ENCODE measurements around the gene COPA.

COPA gene

GRCh38 chr1:160359559-160360226 lies 16.6 kb upstream of the COPA start:
- H3K9ac ChIP-seq (ENCODE audit: low read length), result no peak overlapping the region
- no peaks in the 10 kb centered on the region for H3K9me3 ChIP-seq (replicated peaks; ENCODE audit: insufficient read depth, low read length)
- H2AFZ ChIP-seq (ENCODE audit: low read length), result no peak overlapping the region
- no peaks in the 10 kb centered on the region for H3K9me2 ChIP-seq (replicated peaks; ENCODE audit: insufficient read depth, low read length)
- H3K4me3 ChIP-seq (ENCODE audit: low read length), result no peak overlapping the region
- no peaks in the 10 kb centered on the region for H3K4me1 ChIP-seq (ENCODE audit: low read length)
- H3K4me2 ChIP-seq (ENCODE audit: low read depth, low read length), result no peak overlapping the region
- no peaks in the 10 kb centered on the region for H3F3A ChIP-seq (ENCODE audit: insufficient read depth, low read length)
- H4K20me1 ChIP-seq (ENCODE audit: insufficient read depth, low read length), result no peaks in the 10 kb centered on the region
- no peaks in the 10 kb centered on the region; the same call in 1 of the 2 replicates for H3K36me3 ChIP-seq (replicated peaks; ENCODE audit: insufficient read depth, low read length)
- no peak overlapping the region for H3K27ac ChIP-seq (ENCODE audit: low read length)
- TF ChIP-seq EZH2 (optimal IDR thresholded peaks at IDR 0.05; ENCODE audit: low read depth, low read length) (no peak), CTCF (IDR thresholded peaks at IDR 0.05; ENCODE audit: low read length) (no peak), EZH2phosphoT487 (IDR thresholded peaks at IDR 0.05; ENCODE audit: low read length) (no peak)
- H3K79me2 ChIP-seq (ENCODE audit: low read length), result no peaks in the 10 kb centered on the region
- DNase-seq, result no peak
- no peaks in the 10 kb centered on the region for H3K27me3 ChIP-seq (replicated peaks; ENCODE audit: insufficient read depth, low read length)

- no peak for TF ChIP-seq EZH2phosphoT487 (IDR thresholded peaks at IDR 0.05; ENCODE audit: low read length)
- no peak for TF ChIP-seq EZH2 (optimal IDR thresholded peaks at IDR 0.05; ENCODE audit: low read depth, low read length)
- no peak for TF ChIP-seq CTCF (IDR thresholded peaks at IDR 0.05; ENCODE audit: low read length)
- H3K27ac ChIP-seq (ENCODE audit: low read length), result no peak overlapping the region
- no peak overlapping the region for H3K4me3 ChIP-seq (ENCODE audit: low read length)
- H3K9me3 ChIP-seq (replicated peaks; ENCODE audit: insufficient read depth, low read length), result no peaks in the 10 kb centered on the region
- H3K36me3 ChIP-seq (replicated peaks; ENCODE audit: insufficient read depth, low read length), result peaks cover 9% of the 10 kb centered on the region; the same call in 1 of the 2 replicates
- no peak overlapping the region for H3K9ac ChIP-seq (ENCODE audit: low read length)
- H2AFZ ChIP-seq (ENCODE audit: low read length), result no peak overlapping the region
- H4K20me1 ChIP-seq (ENCODE audit: insufficient read depth, low read length), result no peaks in the 10 kb centered on the region
- H3K79me2 ChIP-seq (ENCODE audit: low read length), result no peaks in the 10 kb centered on the region
- no peaks in the 10 kb centered on the region for H3K9me2 ChIP-seq (replicated peaks; ENCODE audit: insufficient read depth, low read length)
- H3K27me3 ChIP-seq (replicated peaks; ENCODE audit: insufficient read depth, low read length), result no peaks in the 10 kb centered on the region
- no peak for DNase-seq
- H3K4me2 ChIP-seq (ENCODE audit: low read depth, low read length), result no peak overlapping the region
- no peaks in the 10 kb centered on the region for H3K4me1 ChIP-seq (ENCODE audit: low read length)
- no peaks in the 10 kb centered on the region for H3F3A ChIP-seq (ENCODE audit: insufficient read depth, low read length)
These were observed 15.0 kb upstream of the COPA start for GRCh38 chr1:160358073-160358472.

GRCh38 chr1:160357286-160358002 lies 14.4 kb upstream of the COPA start:
- Histone ChIP-seq H2AFZ (ENCODE audit: low read length) (no peak overlapping the region), H3K4me2 (ENCODE audit: low read depth, low read length) (no peak overlapping the region), H3F3A (ENCODE audit: insufficient read depth, low read length) (no peaks in the 10 kb centered on the region), H3K4me1 (ENCODE audit: low read length) (no peaks in the 10 kb centered on the region), H3K9ac (ENCODE audit: low read length) (no peak overlapping the region), H3K4me3 (ENCODE audit: low read length) (no peak overlapping the region), H3K79me2 (ENCODE audit: low read length) (no peaks in the 10 kb centered on the region), H3K9me2 (replicated peaks; ENCODE audit: insufficient read depth, low read length) (no peaks in the 10 kb centered on the region), H3K27me3 (replicated peaks; ENCODE audit: insufficient read depth, low read length) (no peaks in the 10 kb centered on the region), H3K36me3 (replicated peaks; ENCODE audit: insufficient read depth, low read length) (peaks cover 9% of the 10 kb centered on the region; the same call in 1 of the 2 replicates), H4K20me1 (ENCODE audit: insufficient read depth, low read length) (no peaks in the 10 kb centered on the region), H3K9me3 (replicated peaks; ENCODE audit: insufficient read depth, low read length) (no peaks in the 10 kb centered on the region), H3K27ac (ENCODE audit: low read length) (no peak overlapping the region)
- TF ChIP-seq EZH2phosphoT487 (IDR thresholded peaks at IDR 0.05; ENCODE audit: low read length), result no peak
- no peak for TF ChIP-seq CTCF (IDR thresholded peaks at IDR 0.05; ENCODE audit: low read length)
- TF ChIP-seq EZH2 (optimal IDR thresholded peaks at IDR 0.05; ENCODE audit: low read depth, low read length), result no peak
- no peak for DNase-seq

Measured in MM.1S (cell line).